NCI-H1930 (cell line): Measurements from ENCODE around the gene FOSL1.
"Not testable (repeated sequence)": the region's sequence is repeated elsewhere in the genome, so short reads cannot be mapped to it uniquely, and the experiment has no call there.

ENCODE experiments used
- DNase-seq, 2 experiments: peaks; one replicate each; lab custom pipeline; 2025; lab: John Stamatoyannopoulos, UW

FOSL1 gene

GRCh38 chr11:65896034-65896999 is 3.9 kb downstream of the FOSL1 start:
- no peak for DNase-seq

- DNase-seq: no peak
These were observed 4.7 kb downstream of the FOSL1 start for GRCh38 chr11:65895482-65895981.

GRCh38 chr11:65894034-65894591 is 6.1 kb downstream of the FOSL1 start:
- DNase-seq: no peak

GRCh38 chr11:65892661-65893317 is 7.4 kb downstream of the FOSL1 start:
- no peak for DNase-seq

DNA sequence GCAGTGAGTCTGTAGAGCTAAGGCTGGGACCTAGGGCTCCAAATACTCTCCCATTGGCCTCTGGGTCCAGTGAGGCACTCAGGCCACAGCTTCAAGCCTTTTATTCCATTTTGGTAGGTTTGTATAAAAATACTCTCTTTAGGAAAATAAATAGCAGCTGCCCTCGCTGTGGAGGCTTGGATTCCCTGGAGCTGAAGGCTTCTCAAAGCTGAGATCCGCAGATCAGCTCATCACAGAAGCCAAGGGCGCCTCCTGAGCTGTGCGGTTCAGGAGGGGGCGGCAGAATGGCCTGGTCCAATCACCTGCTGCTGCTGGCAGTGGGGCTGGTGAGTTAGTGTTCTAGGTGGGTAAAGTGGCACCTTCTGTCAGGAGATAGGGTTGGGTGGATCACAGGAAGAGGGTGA is 8.0 kb downstream of the FOSL1 start:
- not testable (repeated sequence) for DNase-seq

DNA sequence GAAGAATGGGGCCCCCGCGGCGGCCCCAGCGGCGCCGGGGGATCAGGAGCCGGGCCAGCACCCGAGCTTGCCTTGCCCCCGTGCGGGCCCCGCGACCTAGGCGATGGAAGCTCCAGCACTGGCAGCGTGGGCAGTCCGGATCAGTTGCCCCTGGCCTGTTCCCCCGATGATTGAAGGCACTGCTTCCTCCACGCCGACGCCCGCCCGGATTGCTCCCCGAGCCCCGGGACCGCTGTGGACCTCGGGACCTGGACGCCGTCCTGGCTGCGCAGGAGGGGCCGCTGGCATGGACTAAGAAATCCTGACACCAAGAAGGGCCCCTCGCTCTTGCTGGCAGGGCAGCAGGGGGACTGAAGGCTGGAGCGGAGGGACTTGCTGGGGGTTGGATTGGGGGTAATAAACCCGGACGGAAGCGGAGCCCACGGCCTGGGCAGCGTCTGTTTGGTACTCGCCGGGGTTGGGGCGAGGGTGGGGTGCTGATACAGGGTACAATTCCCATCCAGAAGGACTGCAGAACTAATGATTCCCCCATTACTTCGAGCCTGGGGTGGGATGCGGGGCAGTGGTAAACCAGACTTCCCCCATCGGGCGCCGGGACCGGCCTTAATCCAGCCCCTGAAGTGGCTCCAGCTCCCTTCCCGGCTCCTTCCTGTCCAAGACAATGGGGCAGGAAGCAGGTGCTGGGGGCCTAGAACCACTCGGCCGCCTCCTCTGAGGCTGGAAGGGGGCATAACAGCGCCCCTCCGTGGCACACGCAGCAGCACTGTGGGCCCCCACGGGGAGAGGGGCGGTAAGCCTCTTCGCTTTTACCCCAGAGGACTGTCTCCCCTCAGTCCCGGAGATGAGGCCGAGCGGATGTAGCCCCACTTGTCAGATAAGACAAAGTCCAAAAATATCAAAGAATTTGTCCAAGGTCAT is 8.7 kb downstream of the FOSL1 start:
- peak in 1 of 2 experiments; percentile 23 for DNase-seq

DNA sequence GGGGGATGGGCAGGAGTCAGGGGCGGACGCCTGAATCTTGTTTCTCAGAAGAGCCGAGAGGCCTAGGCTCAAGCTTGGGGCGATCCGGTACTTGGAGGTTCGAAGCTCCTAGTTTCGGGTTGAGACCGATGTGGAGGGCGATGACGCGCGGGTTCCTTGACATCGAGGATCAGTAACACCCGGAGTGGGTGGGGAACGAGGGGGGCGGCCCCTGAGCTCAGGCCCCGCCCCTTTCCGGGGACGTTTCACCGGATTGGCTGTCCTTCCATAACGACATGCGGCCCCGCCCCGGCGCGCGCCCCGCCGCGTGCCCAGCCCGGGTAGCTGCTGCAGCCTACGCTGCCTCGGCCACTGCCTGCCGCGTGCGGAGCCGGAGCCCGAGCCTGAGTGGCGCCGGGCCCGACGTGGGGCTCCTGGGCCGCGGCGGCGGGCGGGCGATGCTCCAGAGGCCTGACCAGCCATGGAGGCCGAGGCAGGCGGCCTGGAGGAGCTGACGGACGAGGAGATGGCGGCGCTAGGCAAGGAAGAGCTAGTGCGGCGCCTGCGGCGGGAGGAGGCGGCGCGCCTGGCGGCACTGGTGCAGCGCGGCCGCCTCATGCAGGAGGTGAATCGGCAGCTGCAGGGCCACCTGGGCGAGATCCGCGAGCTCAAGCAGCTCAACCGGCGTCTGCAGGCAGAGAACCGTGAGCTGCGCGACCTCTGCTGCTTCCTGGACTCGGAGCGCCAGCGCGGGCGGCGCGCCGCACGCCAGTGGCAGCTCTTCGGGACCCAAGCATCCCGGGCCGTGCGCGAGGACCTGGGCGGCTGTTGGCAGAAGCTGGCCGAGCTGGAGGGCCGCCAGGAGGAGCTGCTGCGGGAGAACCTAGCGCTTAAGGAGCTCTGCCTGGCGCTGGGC is 9.6 kb downstream of the FOSL1 start, which contains the start of gene CCDC85B:
Gene CCDC85B, plus strand, starts transcription at position 350 of the 895 bp plus-strand sequence. Its CDS starts 111 bp downstream, at position 461.
- DNase-seq: peak; percentile 81 to 91

DNA sequence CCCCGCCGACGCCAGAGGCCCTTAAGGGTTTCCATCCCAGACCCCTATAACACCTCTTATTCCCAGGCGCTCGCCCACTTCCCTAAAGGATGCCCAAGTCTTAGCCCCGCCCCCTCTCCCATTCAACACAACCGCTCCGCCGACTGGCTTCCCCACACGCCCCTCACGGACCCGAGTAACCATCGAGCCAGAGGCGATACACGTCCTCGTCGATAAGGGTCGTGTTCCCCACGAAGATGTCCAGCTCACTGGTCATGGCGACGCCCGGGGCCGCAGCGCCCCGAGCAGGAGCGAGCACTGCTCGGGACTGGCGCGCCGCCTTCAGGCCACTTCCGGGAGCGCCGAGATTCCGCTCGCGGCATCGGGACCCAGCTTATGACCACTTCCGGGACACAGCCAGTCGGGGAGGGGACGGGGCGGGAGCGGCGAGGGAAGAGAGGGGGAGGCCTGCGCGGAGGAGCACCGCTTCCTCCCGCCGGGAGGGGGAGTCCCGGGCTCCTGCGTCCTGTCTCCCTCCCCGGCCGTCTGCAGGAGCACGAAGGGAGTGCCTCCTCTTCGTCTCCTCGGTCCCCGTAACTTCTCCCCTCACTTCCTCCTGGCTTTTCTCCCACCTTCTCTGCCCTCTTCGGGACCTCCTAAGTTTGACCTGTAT is 11.9 kb downstream of the FOSL1 start, which contains the start of gene FIBP:
Gene FIBP, minus strand, starts transcription at position 309 of the 652 bp plus-strand sequence. Its CDS starts 53 bp downstream, at position 256.
- peak; percentile 93 for DNase-seq

DNA sequence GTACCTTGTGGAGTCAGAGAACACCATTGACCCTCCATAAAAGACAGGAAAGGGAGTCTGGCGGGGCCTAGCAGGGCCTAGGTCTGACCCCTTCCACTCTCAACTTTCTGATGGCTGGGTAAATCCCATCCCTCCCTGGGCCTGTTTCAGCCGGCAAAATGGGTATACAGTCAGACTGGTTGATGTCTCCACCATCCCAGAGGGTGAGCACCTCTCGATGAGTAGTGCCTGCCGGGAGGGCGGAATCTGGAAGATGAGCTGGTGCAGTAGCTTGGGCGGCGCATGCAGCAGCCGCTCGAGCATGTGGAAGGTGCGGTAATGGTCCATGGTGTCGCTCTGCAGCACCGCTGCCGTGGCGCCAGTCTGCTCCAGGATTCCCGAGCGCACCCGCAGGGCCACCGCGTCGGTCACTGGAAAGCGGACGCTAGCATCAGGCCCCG is 12.4 kb downstream of the FOSL1 start:
- no peak for DNase-seq

DNA sequence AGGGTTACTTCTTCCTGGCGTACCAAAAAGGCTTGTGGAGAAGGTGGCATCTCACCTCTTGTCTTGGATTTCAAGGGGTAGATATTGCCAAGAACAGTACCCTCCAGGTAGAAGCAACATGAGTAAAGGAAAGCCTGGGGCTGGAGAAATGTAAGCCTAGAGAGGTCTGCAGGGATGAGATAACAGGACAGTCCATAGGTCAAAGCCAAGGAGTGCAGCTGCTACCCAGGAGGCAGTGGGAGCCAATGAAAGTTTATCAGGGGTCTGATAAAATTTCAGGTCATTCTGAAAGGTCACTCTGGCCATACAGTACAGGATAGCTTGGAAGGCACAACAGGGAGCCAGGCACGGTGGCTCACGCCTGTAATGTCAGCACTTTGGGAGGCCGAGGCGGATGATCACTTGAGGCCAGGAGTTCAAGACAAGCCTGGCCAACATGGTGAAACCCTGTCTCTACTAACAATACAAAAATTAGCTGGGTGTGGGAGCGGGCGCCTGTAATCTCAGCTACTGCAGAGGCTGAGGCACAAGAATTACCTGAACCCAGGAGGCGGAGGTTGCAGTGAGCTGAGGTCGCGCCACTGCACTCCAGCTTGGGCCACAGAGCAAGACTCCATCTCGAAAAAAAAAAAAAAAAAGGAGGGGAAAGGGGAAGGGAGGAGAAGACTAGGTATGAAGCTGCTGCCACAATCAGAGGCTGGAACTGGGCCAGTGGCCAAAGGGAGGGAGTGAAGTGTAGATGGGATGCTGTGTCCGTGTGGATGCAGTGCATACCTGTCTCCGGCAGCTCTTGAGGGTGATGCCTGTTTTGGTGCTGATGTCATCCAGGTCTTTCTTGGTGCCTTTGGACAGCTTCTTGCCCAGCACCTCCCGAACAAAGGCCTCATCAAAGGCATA is 13.1 kb downstream of the FOSL1 start:
- DNase-seq: no peak

- DNase-seq: no peak
These were observed 14.2 kb downstream of the FOSL1 start for GRCh38 chr11:65885808-65886536.

DNA sequence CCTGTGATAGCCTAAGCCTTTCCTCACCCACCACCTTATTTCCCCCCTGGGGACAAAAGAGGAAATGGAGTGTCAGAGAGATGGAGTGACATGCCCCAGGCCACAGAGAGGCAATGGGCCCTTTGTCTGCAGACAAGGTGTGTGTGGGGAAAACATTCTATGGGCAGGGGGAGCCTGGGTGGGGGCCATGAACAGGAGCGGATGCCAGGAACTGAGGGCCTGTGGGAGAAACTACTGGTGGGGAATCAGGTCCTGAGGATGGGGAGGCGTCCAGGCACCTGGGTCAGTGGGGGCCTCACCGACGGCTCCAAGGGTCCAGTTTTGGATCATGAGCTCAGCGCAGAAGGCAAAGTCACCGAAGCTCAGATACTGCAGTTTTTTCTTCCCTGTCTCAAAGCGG is 15.0 kb downstream of the FOSL1 start:
- DNase-seq: no peak

- peak; percentile 50 to 74 for DNase-seq
These were observed 15.5 kb downstream of the FOSL1 start for GRCh38 chr11:65884716-65885092.

DNA sequence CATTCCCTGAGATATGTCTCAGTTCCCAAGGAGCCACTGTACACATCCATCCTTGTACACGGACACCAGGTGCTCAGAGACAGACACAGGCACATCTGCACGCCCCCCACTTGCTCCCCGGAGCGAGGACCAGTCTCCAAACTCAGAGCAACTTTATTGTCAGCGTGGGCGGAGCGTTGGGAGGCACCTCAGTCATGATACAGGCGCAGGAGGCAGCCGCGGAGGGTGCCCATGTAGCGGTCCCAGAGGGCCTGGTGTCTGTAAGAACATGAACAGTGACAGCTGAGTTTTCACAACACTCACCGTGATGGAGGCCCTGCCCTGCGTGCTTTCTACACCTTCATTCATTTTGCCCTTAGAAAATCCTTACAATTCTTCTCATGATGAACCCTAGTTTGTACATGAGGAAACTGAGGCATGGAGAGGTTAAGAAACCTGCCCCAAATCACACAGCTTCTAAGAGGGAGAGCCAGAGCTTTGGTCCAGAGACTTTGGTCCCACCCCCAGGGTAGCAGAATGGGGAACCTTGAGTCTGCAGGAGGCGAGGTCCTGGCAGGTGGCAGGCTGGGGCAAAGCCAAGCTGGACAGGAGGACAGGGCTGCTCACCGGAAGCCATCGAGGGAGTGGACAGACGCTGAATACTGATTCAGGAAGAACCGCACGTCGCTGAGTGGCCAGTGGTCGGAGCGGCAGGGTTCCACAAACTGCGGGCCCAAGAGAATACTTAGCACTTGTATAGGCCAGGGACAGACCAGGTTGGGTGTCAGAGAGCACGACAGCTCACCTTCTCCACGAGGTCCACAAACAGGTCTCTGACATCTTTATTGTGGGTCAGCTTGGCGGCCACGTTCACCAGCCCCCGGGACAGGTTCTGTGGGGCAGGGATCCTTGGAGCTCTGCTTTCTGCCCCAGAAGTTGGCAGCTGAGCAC is 16.1 kb downstream of the FOSL1 start:
- DNase-seq: no peak

DNA sequence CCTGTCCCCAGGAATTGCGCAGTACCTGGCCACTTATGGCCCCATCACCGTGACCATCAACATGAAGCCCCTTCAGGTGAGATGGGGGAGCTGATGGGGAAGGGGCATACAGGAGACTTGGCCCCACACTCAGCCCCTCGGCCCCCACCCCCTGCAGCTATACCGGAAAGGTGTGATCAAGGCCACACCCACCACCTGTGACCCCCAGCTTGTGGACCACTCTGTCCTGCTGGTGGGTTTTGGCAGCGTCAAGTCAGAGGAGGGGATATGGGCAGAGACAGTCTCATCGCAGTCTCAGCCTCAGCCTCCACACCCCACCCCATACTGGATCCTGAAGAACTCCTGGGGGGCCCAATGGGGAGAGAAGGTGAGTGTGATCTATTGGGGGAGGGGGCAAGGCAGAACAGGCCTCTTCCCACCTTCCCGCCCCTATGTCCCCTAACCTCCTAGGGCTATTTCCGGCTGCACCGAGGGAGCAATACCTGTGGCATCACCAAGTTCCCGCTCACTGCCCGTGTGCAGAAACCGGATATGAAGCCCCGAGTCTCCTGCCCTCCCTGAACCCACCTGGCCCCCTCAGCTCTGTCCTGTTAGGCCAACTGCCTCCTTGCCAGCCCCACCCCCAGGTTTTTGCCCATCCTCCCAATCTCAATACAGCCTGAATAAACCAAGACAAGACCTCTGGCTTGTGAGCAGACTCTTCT is 17.0 kb downstream of the FOSL1 start:
- no peak for DNase-seq
